ENCODE data around the gene IVL. TPM values are rescaled to one million over a fixed set of nuclear protein-coding genes. Genes with fewer than 3 reads are reported as not detected.

IVL gene
- polyA plus RNA-seq, 1 experiment, result not detected

GRCh38 chr1:152880907-152881306 is 27.4 kb upstream of the IVL start:
- Histone ChIP-seq H3K27me3 (ENCODE audit: control insufficient read depth, insufficient read depth, low read length) (no peaks in the 10 kb centered on the region), H3K9me3 (ENCODE audit: control insufficient read depth, insufficient read depth, low read length) (0 out of 2 replicates have a peak, but pooled peaks cover 3% of the 10 kb centered on the region), H3K27ac (ENCODE audit: low read depth, low read length) (no peak overlapping the region), H3K4me3 (ENCODE audit: low read depth, low read length) (no peak overlapping the region)
- DNase-seq (ENCODE audit: low read depth, low spot score), result no peak
- ChIA-PET CTCF (no interaction called here), POLR2A (no interaction called here)
- TF ChIP-seq CTCF (IDR thresholded peaks at IDR 0.05; ENCODE audit: low read depth, low read length), result no peak

- Histone ChIP-seq H3K27me3 (ENCODE audit: control insufficient read depth, insufficient read depth, low read length) (no peaks in the 10 kb centered on the region), H3K4me3 (ENCODE audit: low read depth, low read length) (no peak overlapping the region), H3K27ac (ENCODE audit: low read depth, low read length) (no peak overlapping the region), H3K9me3 (ENCODE audit: control insufficient read depth, insufficient read depth, low read length) (0 out of 2 replicates have a peak, but pooled peaks cover 3% of the 10 kb centered on the region)
- TF ChIP-seq CTCF (IDR thresholded peaks at IDR 0.05; ENCODE audit: low read depth, low read length), result no peak
- DNase-seq (ENCODE audit: low read depth, low spot score), result no peak
- ChIA-PET CTCF (no interaction called here), POLR2A (no interaction called here)
Observed at GRCh38 chr1:152884085-152884484, 24.3 kb upstream of the IVL start.

- CTCF ChIA-PET, result no interaction called here
- Histone ChIP-seq H3K4me3 (ENCODE audit: low read depth, low read length) (no peak overlapping the region), H3K27ac (ENCODE audit: low read depth, low read length) (no peak overlapping the region), H3K9me3 (ENCODE audit: control insufficient read depth, insufficient read depth, low read length) (0 out of 2 replicates have a peak, but pooled peaks cover 3% of the 10 kb centered on the region), H3K27me3 (ENCODE audit: control insufficient read depth, insufficient read depth, low read length) (no peaks in the 10 kb centered on the region)
- POLR2A ChIA-PET, result no interaction called here
- TF ChIP-seq CTCF (IDR thresholded peaks at IDR 0.05; ENCODE audit: low read depth, low read length), result no peak
- DNase-seq (ENCODE audit: low read depth, low spot score), result no peak
Observed at GRCh38 chr1:152884506-152884905, 23.8 kb upstream of the IVL start.

- POLR2A ChIA-PET, result no interaction called here
- no peak for TF ChIP-seq CTCF (IDR thresholded peaks at IDR 0.05; ENCODE audit: low read depth, low read length)
- CTCF ChIA-PET, result no interaction called here
- Histone ChIP-seq H3K4me3 (ENCODE audit: low read depth, low read length) (no peak overlapping the region), H3K27me3 (ENCODE audit: control insufficient read depth, insufficient read depth, low read length) (no peaks in the 10 kb centered on the region), H3K9me3 (ENCODE audit: control insufficient read depth, insufficient read depth, low read length) (0 out of 2 replicates have a peak, but pooled peaks cover 3% of the 10 kb centered on the region), H3K27ac (ENCODE audit: low read depth, low read length) (no peak overlapping the region)
- no peak for DNase-seq (ENCODE audit: low read depth, low spot score)
Observed at GRCh38 chr1:152884966-152885624, 23.3 kb upstream of the IVL start.

- Histone ChIP-seq H3K27ac (ENCODE audit: low read depth, low read length) (no peak overlapping the region), H3K9me3 (ENCODE audit: control insufficient read depth, insufficient read depth, low read length) (0 out of 2 replicates have a peak, but pooled peaks cover 3% of the 10 kb centered on the region), H3K4me3 (ENCODE audit: low read depth, low read length) (no peak overlapping the region), H3K27me3 (ENCODE audit: control insufficient read depth, insufficient read depth, low read length) (no peaks in the 10 kb centered on the region)
- ChIA-PET CTCF (no interaction called here), POLR2A (no interaction called here)
- TF ChIP-seq CTCF (IDR thresholded peaks at IDR 0.05; ENCODE audit: low read depth, low read length), result no peak
- DNase-seq (ENCODE audit: low read depth, low spot score), result no peak
Observed at GRCh38 chr1:152886085-152886484, 22.3 kb upstream of the IVL start.
